Measurements from ENCODE around the gene NCAPH2.
A peak's percentile ranks its signal among the peaks of the same experiment; 100 is the strongest.

Gene NCAPH2

GRCh38 chr22:50474710-50475651, 33.0 kb upstream of the NCAPH2 start, which contains the start of gene SBF1:
TSS of gene SBF1 (minus strand) at chr22:50475035. CDS start at chr22:50474840, 195 bp downstream.
- DNase-seq (ENCODE audit: low spot score) = peak; percentile 91

- DNase-seq (ENCODE audit: low spot score) = no peak
Measured at GRCh38 chr22:50475652-50476002, 32.4 kb upstream of the NCAPH2 start.

- no peak for DNase-seq (ENCODE audit: low spot score)
Measured at GRCh38 chr22:50476868-50477267, 31.2 kb upstream of the NCAPH2 start.

GRCh38 chr22:50477923-50478322, 30.1 kb upstream of the NCAPH2 start:
- no peak for DNase-seq (ENCODE audit: low spot score)

- DNase-seq (ENCODE audit: low spot score) = no peak
Measured at GRCh38 chr22:50479721-50480120, 28.3 kb upstream of the NCAPH2 start.

GRCh38 chr22:50481045-50481439, 27.0 kb upstream of the NCAPH2 start:
- DNase-seq (ENCODE audit: low spot score) = no peak

GRCh38 chr22:50481440-50482106, 26.5 kb upstream of the NCAPH2 start, which contains the start of gene ADM2:
TSS of gene ADM2 (plus strand) at chr22:50481543. CDS start at chr22:50481848, 305 bp downstream.
- no peak for DNase-seq (ENCODE audit: low spot score)

- DNase-seq (ENCODE audit: low spot score) = no peak
Measured at GRCh38 chr22:50482107-50483074, 25.6 kb upstream of the NCAPH2 start.

GRCh38 chr22:50483106-50483505, 24.9 kb upstream of the NCAPH2 start:
- DNase-seq (ENCODE audit: low spot score) = no peak

GRCh38 chr22:50483556-50483955, 24.5 kb upstream of the NCAPH2 start:
- no peak for DNase-seq (ENCODE audit: low spot score)

- DNase-seq (ENCODE audit: low spot score) = peak; percentile 47
Measured at GRCh38 chr22:50483977-50484853, 23.8 kb upstream of the NCAPH2 start.

GRCh38 chr22:50485221-50486131, 22.5 kb upstream of the NCAPH2 start:
- DNase-seq (ENCODE audit: low spot score) = peak; percentile 48

- peak; percentile 84 for DNase-seq (ENCODE audit: low spot score)
Measured at GRCh38 chr22:50486561-50487289, 21.3 kb upstream of the NCAPH2 start, which contains the start of gene MIOX. TSS of gene MIOX (plus strand) at chr22:50486859. CDS start at chr22:50486898, 39 bp downstream.

- no peak for DNase-seq (ENCODE audit: low spot score)
Measured at GRCh38 chr22:50487290-50488005, 20.6 kb upstream of the NCAPH2 start.

- DNase-seq (ENCODE audit: low spot score) = no peak
Measured at GRCh38 chr22:50488006-50488677, 19.9 kb upstream of the NCAPH2 start.

GRCh38 chr22:50488886-50489285, 19.1 kb upstream of the NCAPH2 start:
- no peak for DNase-seq (ENCODE audit: low spot score)

GRCh38 chr22:50489363-50490243, 18.4 kb upstream of the NCAPH2 start:
- no peak for DNase-seq (ENCODE audit: low spot score)

Data from kidney tubule cell (primary cell).